ENCODE measurements around the gene ABLIM2. TPM values are rescaled to one million over a fixed set of nuclear protein-coding genes. Genes with fewer than 3 reads are reported as not detected.

The ABLIM2 gene
- total and polyA plus RNA-seq, 2 of the 13 experiments (the other 11 are each of a cell fraction or from before 2014, with no cell fraction given): 0.20 to 0.37 TPM

GRCh38 chr4:8195431-8195830, 36.8 kb upstream of the ABLIM2 start:
- Histone ChIP-seq H2AFZ (ENCODE audit: low read length) (no peak overlapping the region), H3K4me2 (ENCODE audit: low read depth, low read length) (no peak overlapping the region), H3K9me3 (ENCODE audit: low read length) (no peaks in the 10 kb centered on the region), H3K9ac (ENCODE audit: insufficient read depth, low read depth, low read length) (no peak overlapping the region), H3K36me3 (replicated peaks in 1 of 2; ENCODE audit: control insufficient read depth in 1 of 2, insufficient read depth in 2 of 2, low read length in 2 of 2) (no peaks in the 10 kb centered on the region), H3K4me3 (replicated peaks in 1 of 3; ENCODE audit: insufficient read depth in 1 of 3, low read depth in 2 of 3, low read length in 3 of 3) (no peak overlapping the region), H3K79me2 (ENCODE audit: insufficient read depth, low read length) (peaks cover 13% of the 10 kb centered on the region), H3K27ac (ENCODE audit: extremely low read length, insufficient read depth, low read length) (no peak overlapping the region), H3K4me1 (ENCODE audit: insufficient read depth, low read length) (peaks cover 59% of the 10 kb centered on the region), H4K20me1 (ENCODE audit: insufficient read depth, low read length) (no peaks in the 10 kb centered on the region), H3K27me3 (ENCODE audit: control insufficient read depth in 1 of 2, insufficient read depth in 2 of 2, low read length in 2 of 2) (peaks cover 0 to 52% of the 10 kb centered on the region in 2 experiments; a peak in 3 of 5 replicates)
- WGBS (ENCODE audit: low lambda C conversion rate): 19% methylated on average over 6 of the region's 7 CpGs
- DNase-seq (ENCODE audit: low spot score) (no peak), FAIRE-seq (no peak), ATAC-seq (no peak)
- ChIA-PET POLR2A (interaction anchor here (0.8 kb wide), 1 partner anchor 31 kb away, joined by 3 read pairs; no protein-coding TSS in a partner anchor), CTCF (ENCODE audit: low intra/inter-chr PET ratio, low total read pairs) (no interaction called here)
- BruUV-seq (replicated peaks): no TSS peak
- intact Hi-C loops (cut with micrococcal nuclease; ENCODE audit: unreplicated experiment) (no loop called here), in situ Hi-C loops (cut with HindIII; ENCODE audit: extremely low pct_ligation_motif_present, low pct_unique_long_range_greater_than_20kb) (no loop called here)
- TF ChIP-seq TBP (CRISPR knock-in tag; IDR thresholded peaks at IDR 0.05) (no peak), ZNF687 (CRISPR knock-in tag; IDR thresholded peaks at IDR 0.05) (no peak), THAP11 (CRISPR knock-in tag; IDR thresholded peaks at IDR 0.05) (no peak), ZNF720 (CRISPR knock-in tag; IDR thresholded peaks at IDR 0.05) (no peak), ZBTB26 (CRISPR knock-in tag; IDR thresholded peaks at IDR 0.05; ENCODE audit: borderline replicate concordance) (no peak), ZNF251 (CRISPR knock-in tag; IDR thresholded peaks at IDR 0.05) (no peak), HNF4A (CRISPR knock-in tag; IDR thresholded peaks at IDR 0.05) (no peak), PTBP1 (IDR thresholded peaks at IDR 0.05; ENCODE audit: low read depth, low read length, poor library complexity, severe bottlenecking) (no peak), FOXP1 (IDR thresholded peaks at IDR 0.05) (no peak), FOXP1 (CRISPR knock-in tag; IDR thresholded peaks at IDR 0.05) (no peak), HDAC1 (CRISPR knock-in tag; IDR thresholded peaks at IDR 0.05) (no peak), NFRKB (IDR thresholded peaks at IDR 0.05) (no peak), GATA4 (IDR thresholded peaks at IDR 0.05; ENCODE audit: borderline replicate concordance, low read depth) (no peak), TBX2 (CRISPR knock-in tag; IDR thresholded peaks at IDR 0.05; ENCODE audit: borderline replicate concordance) (no peak), ZEB1 (IDR thresholded peaks at IDR 0.05; ENCODE audit: insufficient replicate concordance, low read depth) (no peak), KAT7 (CRISPR knock-in tag; IDR thresholded peaks at IDR 0.05; ENCODE audit: borderline replicate concordance) (no peak), ZNF331 (CRISPR knock-in tag; IDR thresholded peaks at IDR 0.05) (no peak)

Data from HepG2 (cell line).